OCI-LY1 (cell line): Measurements from ENCODE around the gene VWA3A.

ENCODE experiments used
- EZH2 ChIP-seq: fragments of 200-600 bp; sonication (generic), shearing (Covaris generic); IDR thresholded peaks from 2 replicates; pipeline ENCODE4 v1.8.0; 2017; ENCODE audit warnings: borderline replicate concordance, mixed run types, mild to moderate bottlenecking, antibody characterized with exemption, low read length, moderate library complexity, mixed read lengths
- TF ChIP-seq, protein P1 (sequence below): fragments of 200-600 bp; sonication (generic), shearing (Covaris generic); IDR thresholded peaks from 2 replicates; pipeline ENCODE4 v1.5.1; 2017; ENCODE audit warnings: mild to moderate bottlenecking, antibody characterized with exemption, low read length, moderate library complexity, mixed read lengths

DNA sequence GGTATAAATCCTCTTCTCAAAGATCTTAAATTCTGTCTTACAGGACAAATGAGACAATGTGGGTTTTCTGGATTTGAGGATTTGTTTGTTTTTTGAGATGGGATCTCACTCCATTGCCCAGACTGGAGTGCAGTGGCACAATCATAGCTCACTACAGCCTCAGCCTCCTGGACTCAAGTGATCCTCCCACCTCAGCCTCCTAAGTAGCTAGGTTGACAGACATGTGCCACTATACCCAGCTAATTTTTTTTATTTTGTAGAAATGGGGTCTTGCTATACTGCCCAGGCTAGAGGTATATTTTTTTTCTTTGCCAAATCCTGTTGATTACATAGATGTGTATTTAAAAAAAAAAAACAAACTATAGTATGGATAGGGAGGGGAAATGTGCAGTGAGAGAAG lies 38.2 kb downstream of the VWA3A start:
- TF ChIP-seq, protein P1, sequence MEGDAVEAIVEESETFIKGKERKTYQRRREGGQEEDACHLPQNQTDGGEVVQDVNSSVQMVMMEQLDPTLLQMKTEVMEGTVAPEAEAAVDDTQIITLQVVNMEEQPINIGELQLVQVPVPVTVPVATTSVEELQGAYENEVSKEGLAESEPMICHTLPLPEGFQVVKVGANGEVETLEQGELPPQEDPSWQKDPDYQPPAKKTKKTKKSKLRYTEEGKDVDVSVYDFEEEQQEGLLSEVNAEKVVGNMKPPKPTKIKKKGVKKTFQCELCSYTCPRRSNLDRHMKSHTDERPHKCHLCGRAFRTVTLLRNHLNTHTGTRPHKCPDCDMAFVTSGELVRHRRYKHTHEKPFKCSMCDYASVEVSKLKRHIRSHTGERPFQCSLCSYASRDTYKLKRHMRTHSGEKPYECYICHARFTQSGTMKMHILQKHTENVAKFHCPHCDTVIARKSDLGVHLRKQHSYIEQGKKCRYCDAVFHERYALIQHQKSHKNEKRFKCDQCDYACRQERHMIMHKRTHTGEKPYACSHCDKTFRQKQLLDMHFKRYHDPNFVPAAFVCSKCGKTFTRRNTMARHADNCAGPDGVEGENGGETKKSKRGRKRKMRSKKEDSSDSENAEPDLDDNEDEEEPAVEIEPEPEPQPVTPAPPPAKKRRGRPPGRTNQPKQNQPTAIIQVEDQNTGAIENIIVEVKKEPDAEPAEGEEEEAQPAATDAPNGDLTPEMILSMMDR = no peak
- no peak for TF ChIP-seq EZH2
